Measurements from ENCODE around the gene NEK7. TPM values are rescaled to one million over a fixed set of nuclear protein-coding genes. Genes with fewer than 3 reads are reported as not detected.
A peak's percentile ranks its signal among the peaks of the same experiment; 100 is the strongest.

Gene NEK7
- total RNA-seq, 1 experiment from 2014 or later, result 25.2 TPM

GRCh38 chr1:198253259-198253658 lies 96.5 kb downstream of the NEK7 start:
- peak overlapping the region; percentile 21; the same call in 1 of the 2 replicates for H3K27ac ChIP-seq (ENCODE audit: low read length)
- H3K9ac ChIP-seq (ENCODE audit: low read length), result no peak overlapping the region
- peak overlapping the region; percentile 37; the same call in 1 of the 2 replicates for H3K4me2 ChIP-seq (ENCODE audit: low read length)

GRCh38 chr1:198253668-198254067 lies 96.9 kb downstream of the NEK7 start:
- DNase-seq (peak; percentile 52), ATAC-seq (peak; percentile 75)
- Histone ChIP-seq H3F3A (ENCODE audit: low read length, unreplicated experiment) (no peaks in the 10 kb centered on the region), H3K27ac (ENCODE audit: low read length) (peak overlapping the region; percentile 21; the same call in 1 of the 2 replicates), H3K9me3 (ENCODE audit: low read length) (no peaks in the 10 kb centered on the region), H3K9ac (ENCODE audit: low read length) (no peak overlapping the region), H3K79me2 (ENCODE audit: low read length) (peaks cover 7% of the 10 kb centered on the region; the same call in 1 of the 2 replicates), H2AFZ (ENCODE audit: low read length) (no peak overlapping the region), H3K27me3 (ENCODE audit: low read length) (no peaks in the 10 kb centered on the region), H4K20me1 (ENCODE audit: low read length) (no peaks in the 10 kb centered on the region), H3K36me3 (ENCODE audit: low read depth, low read length) (no peaks in the 10 kb centered on the region), H3K4me1 (ENCODE audit: insufficient read depth, low read length) (peaks cover 24% of the 10 kb centered on the region), H3K9me2 (replicated peaks; ENCODE audit: low read length) (no peaks in the 10 kb centered on the region), H3K4me2 (ENCODE audit: low read length) (peak overlapping the region; percentile 37; the same call in 1 of the 2 replicates), H3K4me3 (ENCODE audit: low read length) (no peak overlapping the region)
- TF ChIP-seq EZH2 (IDR thresholded peaks at IDR 0.05; ENCODE audit: low read length, unreplicated experiment), result no peak
- no peak for TF ChIP-seq CTCF (conservative IDR thresholded peaks at IDR 0.05; ENCODE audit: low read depth, low read length)
- no peak for TF ChIP-seq EZH2phosphoT487 (IDR thresholded peaks at IDR 0.05; ENCODE audit: borderline replicate concordance, low read length)
- no TSS peak for BruUV-seq (replicated peaks)
- ChIA-PET CTCF (no interaction called here), POLR2A (ENCODE audit: unreplicated experiment) (no interaction called here)
- intact Hi-C loops (cut with micrococcal nuclease), result loop anchor here (10.0 kb wide), 1 partner anchor 191 kb away; no protein-coding TSS in a partner anchor

More at GRCh38 chr1:198253259-198253658, 96.5 kb downstream of the NEK7 start:
- Histone ChIP-seq H3F3A (ENCODE audit: low read length, unreplicated experiment) (no peaks in the 10 kb centered on the region), H3K79me2 (ENCODE audit: low read length) (peaks cover 7% of the 10 kb centered on the region; the same call in 1 of the 2 replicates), H3K4me1 (ENCODE audit: insufficient read depth, low read length) (peaks cover 20% of the 10 kb centered on the region), H3K9me3 (ENCODE audit: low read length) (no peaks in the 10 kb centered on the region), H3K9me2 (replicated peaks; ENCODE audit: low read length) (no peaks in the 10 kb centered on the region), H3K4me3 (ENCODE audit: low read length) (no peak overlapping the region), H3K36me3 (ENCODE audit: low read depth, low read length) (no peaks in the 10 kb centered on the region), H2AFZ (ENCODE audit: low read length) (no peak overlapping the region), H4K20me1 (ENCODE audit: low read length) (no peaks in the 10 kb centered on the region), H3K27me3 (ENCODE audit: low read length) (no peaks in the 10 kb centered on the region)
- no TSS peak for BruUV-seq (replicated peaks)
- DNase-seq (no peak), ATAC-seq (no peak)
- ChIA-PET CTCF (no interaction called here), POLR2A (ENCODE audit: unreplicated experiment) (no interaction called here)
- TF ChIP-seq CTCF (conservative IDR thresholded peaks at IDR 0.05; ENCODE audit: low read depth, low read length) (no peak), EZH2phosphoT487 (IDR thresholded peaks at IDR 0.05; ENCODE audit: borderline replicate concordance, low read length) (no peak), EZH2 (IDR thresholded peaks at IDR 0.05; ENCODE audit: low read length, unreplicated experiment) (no peak)
- intact Hi-C loops (cut with micrococcal nuclease), result loop anchor here (10.0 kb wide), 1 partner anchor 192 kb away; no protein-coding TSS in a partner anchor

- ATAC-seq (no peak), DNase-seq (peak; percentile 9)
- Histone ChIP-seq H3K9ac (ENCODE audit: low read length) (no peak overlapping the region), H3K36me3 (ENCODE audit: low read depth, low read length) (no peaks in the 10 kb centered on the region), H2AFZ (ENCODE audit: low read length) (no peak overlapping the region), H4K20me1 (ENCODE audit: low read length) (no peaks in the 10 kb centered on the region), H3F3A (ENCODE audit: low read length, unreplicated experiment) (no peaks in the 10 kb centered on the region), H3K27me3 (ENCODE audit: low read length) (no peaks in the 10 kb centered on the region), H3K4me1 (ENCODE audit: insufficient read depth, low read length) (peaks cover 33% of the 10 kb centered on the region), H3K79me2 (ENCODE audit: low read length) (peaks cover 7% of the 10 kb centered on the region; the same call in 1 of the 2 replicates), H3K4me2 (ENCODE audit: low read length) (no peak overlapping the region), H3K9me2 (replicated peaks; ENCODE audit: low read length) (no peaks in the 10 kb centered on the region), H3K4me3 (ENCODE audit: low read length) (no peak overlapping the region), H3K27ac (ENCODE audit: low read length) (no peak overlapping the region), H3K9me3 (ENCODE audit: low read length) (no peaks in the 10 kb centered on the region)
- no peak for TF ChIP-seq CTCF (conservative IDR thresholded peaks at IDR 0.05; ENCODE audit: low read depth, low read length)
- no peak for TF ChIP-seq EZH2 (IDR thresholded peaks at IDR 0.05; ENCODE audit: low read length, unreplicated experiment)
- TF ChIP-seq EZH2phosphoT487 (IDR thresholded peaks at IDR 0.05; ENCODE audit: borderline replicate concordance, low read length), result no peak
- no TSS peak for BruUV-seq (replicated peaks)
- CTCF ChIA-PET, result no interaction called here
- intact Hi-C loops (cut with micrococcal nuclease), result loop anchor here (10.0 kb wide), 1 partner anchor 190 kb away; no protein-coding TSS in a partner anchor
- POLR2A ChIA-PET (ENCODE audit: unreplicated experiment), result no interaction called here
These were observed 97.7 kb downstream of the NEK7 start for GRCh38 chr1:198254521-198254920.

Data from PC-3 (cell line).